ENCODE measurements around the gene STON2. TPM values are rescaled to one million over a fixed set of nuclear protein-coding genes. Genes with fewer than 3 reads are reported as not detected.

STON2 gene
- total and polyA plus RNA-seq, 2 of the 13 experiments (the other 11 are each of a cell fraction or from before 2014, with no cell fraction given), result 2.1 to 11.0 TPM

DNA sequence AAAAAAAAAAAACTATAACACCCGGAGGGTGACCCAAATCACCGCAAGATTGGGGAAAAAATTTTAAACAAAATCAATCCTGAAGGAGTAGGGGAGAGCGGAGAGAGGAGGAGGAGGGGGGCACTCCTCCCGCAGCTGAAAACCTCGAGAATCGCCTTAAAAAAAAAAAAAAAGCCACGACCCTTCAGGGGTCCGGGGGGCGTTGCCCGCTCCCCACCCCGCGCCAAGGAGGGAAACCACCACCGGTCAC is 179.6 kb downstream of the STON2 start (continued):
- no peak for TF ChIP-seq ZNF343 (CRISPR knock-in tag; IDR thresholded peaks at IDR 0.05)
- TF ChIP-seq, protein P1, sequence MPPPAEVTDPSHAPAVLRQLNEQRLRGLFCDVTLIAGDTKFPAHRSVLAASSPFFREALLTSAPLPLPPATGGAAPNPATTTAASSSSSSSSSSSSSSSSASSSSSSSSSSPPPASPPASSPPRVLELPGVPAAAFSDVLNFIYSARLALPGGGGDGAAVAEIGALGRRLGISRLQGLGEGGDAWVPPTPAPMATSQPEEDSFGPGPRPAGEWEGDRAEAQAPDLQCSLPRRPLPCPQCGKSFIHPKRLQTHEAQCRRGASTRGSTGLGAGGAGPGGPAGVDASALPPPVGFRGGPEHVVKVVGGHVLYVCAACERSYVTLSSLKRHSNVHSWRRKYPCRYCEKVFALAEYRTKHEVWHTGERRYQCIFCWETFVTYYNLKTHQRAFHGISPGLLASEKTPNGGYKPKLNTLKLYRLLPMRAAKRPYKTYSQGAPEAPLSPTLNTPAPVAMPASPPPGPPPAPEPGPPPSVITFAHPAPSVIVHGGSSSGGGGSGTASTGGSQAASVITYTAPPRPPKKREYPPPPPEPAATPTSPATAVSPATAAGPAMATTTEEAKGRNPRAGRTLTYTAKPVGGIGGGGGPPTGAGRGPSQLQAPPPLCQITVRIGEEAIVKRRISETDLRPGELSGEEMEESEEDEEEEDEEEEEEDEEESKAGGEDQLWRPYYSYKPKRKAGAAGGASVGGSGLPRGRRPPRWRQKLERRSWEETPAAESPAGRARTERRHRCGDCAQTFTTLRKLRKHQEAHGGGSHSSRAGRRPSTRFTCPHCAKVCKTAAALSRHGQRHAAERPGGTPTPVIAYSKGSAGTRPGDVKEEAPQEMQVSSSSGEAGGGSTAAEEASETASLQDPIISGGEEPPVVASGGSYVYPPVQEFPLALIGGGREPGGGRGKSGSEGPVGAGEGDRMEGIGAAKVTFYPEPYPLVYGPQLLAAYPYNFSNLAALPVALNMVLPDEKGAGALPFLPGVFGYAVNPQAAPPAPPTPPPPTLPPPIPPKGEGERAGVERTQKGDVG (CRISPR knock-in tag; IDR thresholded peaks at IDR 0.05; ENCODE audit: borderline replicate concordance), result no peak

DNA sequence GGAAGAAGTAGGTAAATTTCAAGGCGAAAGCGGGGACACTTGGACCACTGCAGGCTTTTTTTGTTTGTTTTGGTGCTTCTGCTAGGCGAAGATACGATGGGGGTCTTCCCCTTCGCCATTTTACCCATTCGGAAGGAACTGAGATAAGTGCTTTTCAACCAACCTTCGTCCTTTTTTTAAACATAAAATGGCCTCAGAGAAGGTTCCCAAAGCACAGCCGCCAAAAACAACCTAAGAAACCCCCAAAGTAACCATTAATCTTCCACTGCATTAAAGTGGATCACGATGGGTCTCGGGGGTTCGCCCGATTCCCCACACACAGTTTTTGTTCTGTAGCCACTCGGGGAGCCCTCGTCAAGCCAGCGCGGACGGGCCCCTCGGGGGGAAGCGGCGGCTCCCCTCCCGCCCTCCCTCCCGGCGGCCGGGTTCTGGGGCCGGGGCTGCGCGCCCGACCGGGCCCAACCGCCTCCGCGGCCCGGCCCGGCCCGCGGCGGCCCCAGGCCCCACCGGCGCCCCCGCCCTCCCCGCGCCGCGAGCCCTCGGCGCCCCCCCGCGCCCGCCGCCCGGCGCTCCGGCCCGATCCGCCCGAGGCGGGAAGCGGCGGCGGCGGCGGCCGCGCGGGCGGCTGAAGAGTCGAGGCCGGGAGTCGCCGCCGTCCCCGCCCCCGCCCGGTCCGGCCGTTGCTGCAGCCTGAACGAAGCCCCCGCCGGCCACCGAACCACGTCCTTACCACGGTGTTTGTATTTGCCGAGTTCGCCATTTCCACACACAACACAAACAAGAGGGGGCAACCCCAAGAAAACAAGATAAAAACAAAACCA is 180.2 kb downstream of the STON2 start:
- no peak overlapping the region for H2AFZ ChIP-seq (ENCODE audit: low read length)
- no peak for FAIRE-seq
- peak overlapping the region; percentile 100 for H3K9ac ChIP-seq (ENCODE audit: insufficient read depth, low read depth, low read length)
- H3K79me2 ChIP-seq (ENCODE audit: insufficient read depth, low read length), result peaks cover 40% of the 10 kb centered on the region
- no peaks in the 10 kb centered on the region for H4K20me1 ChIP-seq (ENCODE audit: insufficient read depth, low read length)
- no peak; the same call in 2 of the 3 replicates for ATAC-seq
- intact Hi-C loops (cut with micrococcal nuclease; ENCODE audit: unreplicated experiment), result loop anchor here (1.0 to 5.0 kb wide), 4 partner anchors 55 to 312 kb away; partner anchors contain the start of gene SEL1L
- TSS peak; percentile 99 for BruUV-seq (replicated peaks)
- no peaks in the 10 kb centered on the region for H3K9me3 ChIP-seq (ENCODE audit: low read length)
- POLR2A ChIA-PET, result interaction anchor here (0.9 to 2.2 kb wide), 19 partner anchors 9 to 314 kb away, joined by 3 to 20 read pairs (median 5); partner anchors contain the start of genes CEP128 and SEL1L
- H3K4me3 ChIP-seq (replicated peaks in 1 of 3; ENCODE audit: insufficient read depth in 1 of 3, low read depth in 2 of 3, low read length in 3 of 3), result peak overlapping the region; percentile 84 to 98 (median 86)
- peak overlapping the region; percentile 100 for H3K27ac ChIP-seq (ENCODE audit: extremely low read length, insufficient read depth, low read length)
- peak overlapping the region; percentile 80 for H3K4me2 ChIP-seq (ENCODE audit: low read depth, low read length)
- WGBS (ENCODE audit: low lambda C conversion rate), result 1% methylated on average over 23 of the region's 84 CpGs
- peaks cover 36% of the 10 kb centered on the region for H3K4me1 ChIP-seq (ENCODE audit: insufficient read depth, low read length)
- CTCF ChIA-PET (ENCODE audit: low intra/inter-chr PET ratio, low total read pairs), result no interaction called here
- peak; percentile 6 for DNase-seq (ENCODE audit: low spot score)
- in situ Hi-C loops (cut with HindIII; ENCODE audit: extremely low pct_ligation_motif_present, low pct_unique_long_range_greater_than_20kb), result no loop called here
- peaks cover 0 to 16% of the 10 kb centered on the region in 2 experiments; a peak in 3 of 5 replicates for H3K36me3 ChIP-seq (replicated peaks in 1 of 2; ENCODE audit: control insufficient read depth in 1 of 2, insufficient read depth in 2 of 2, low read length in 2 of 2)
- no peaks in the 10 kb centered on the region for H3K27me3 ChIP-seq (ENCODE audit: control insufficient read depth in 1 of 2, insufficient read depth in 2 of 2, low read length in 2 of 2)
- TF ChIP-seq ZNF773 (CRISPR knock-in tag; IDR thresholded peaks at IDR 0.05; ENCODE audit: borderline replicate concordance) (0 out of 2 replicates have a peak, but pooled peaks have one; percentile 8), NR2F2 (IDR thresholded peaks at IDR 0.05; ENCODE audit: borderline replicate concordance, low read depth) (no peak), HNRNPLL (IDR thresholded peaks at IDR 0.05; ENCODE audit: low read depth, low read length, poor library complexity, severe bottlenecking) (peak; percentile 1), RBFOX2 (IDR thresholded peaks at IDR 0.05; ENCODE audit: low read depth, low read length) (peak; percentile 72; the same call in 1 of the 2 replicates), ZNF446 (CRISPR knock-in tag; IDR thresholded peaks at IDR 0.05) (0 out of 2 replicates have a peak, but pooled peaks have one; percentile 15)
- TF ChIP-seq, protein P2, sequence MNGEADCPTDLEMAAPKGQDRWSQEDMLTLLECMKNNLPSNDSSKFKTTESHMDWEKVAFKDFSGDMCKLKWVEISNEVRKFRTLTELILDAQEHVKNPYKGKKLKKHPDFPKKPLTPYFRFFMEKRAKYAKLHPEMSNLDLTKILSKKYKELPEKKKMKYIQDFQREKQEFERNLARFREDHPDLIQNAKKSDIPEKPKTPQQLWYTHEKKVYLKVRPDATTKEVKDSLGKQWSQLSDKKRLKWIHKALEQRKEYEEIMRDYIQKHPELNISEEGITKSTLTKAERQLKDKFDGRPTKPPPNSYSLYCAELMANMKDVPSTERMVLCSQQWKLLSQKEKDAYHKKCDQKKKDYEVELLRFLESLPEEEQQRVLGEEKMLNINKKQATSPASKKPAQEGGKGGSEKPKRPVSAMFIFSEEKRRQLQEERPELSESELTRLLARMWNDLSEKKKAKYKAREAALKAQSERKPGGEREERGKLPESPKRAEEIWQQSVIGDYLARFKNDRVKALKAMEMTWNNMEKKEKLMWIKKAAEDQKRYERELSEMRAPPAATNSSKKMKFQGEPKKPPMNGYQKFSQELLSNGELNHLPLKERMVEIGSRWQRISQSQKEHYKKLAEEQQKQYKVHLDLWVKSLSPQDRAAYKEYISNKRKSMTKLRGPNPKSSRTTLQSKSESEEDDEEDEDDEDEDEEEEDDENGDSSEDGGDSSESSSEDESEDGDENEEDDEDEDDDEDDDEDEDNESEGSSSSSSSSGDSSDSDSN (CRISPR knock-in tag; IDR thresholded peaks at IDR 0.05), result 0 out of 2 replicates have a peak, but pooled peaks have one; percentile 7
- TF ChIP-seq, protein P3, sequence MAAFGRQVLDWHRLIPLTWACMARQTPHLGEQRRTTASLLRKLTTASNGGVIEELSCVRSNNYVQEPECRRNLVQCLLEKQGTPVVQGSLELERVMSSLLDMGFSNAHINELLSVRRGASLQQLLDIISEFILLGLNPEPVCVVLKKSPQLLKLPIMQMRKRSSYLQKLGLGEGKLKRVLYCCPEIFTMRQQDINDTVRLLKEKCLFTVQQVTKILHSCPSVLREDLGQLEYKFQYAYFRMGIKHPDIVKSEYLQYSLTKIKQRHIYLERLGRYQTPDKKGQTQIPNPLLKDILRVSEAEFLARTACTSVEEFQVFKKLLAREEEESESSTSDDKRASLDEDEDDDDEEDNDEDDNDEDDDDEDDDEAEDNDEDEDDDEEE (CRISPR knock-in tag; IDR thresholded peaks at IDR 0.05), result 0 out of 2 replicates have a peak, but pooled peaks have one; percentile 0
- TF ChIP-seq, protein P4, sequence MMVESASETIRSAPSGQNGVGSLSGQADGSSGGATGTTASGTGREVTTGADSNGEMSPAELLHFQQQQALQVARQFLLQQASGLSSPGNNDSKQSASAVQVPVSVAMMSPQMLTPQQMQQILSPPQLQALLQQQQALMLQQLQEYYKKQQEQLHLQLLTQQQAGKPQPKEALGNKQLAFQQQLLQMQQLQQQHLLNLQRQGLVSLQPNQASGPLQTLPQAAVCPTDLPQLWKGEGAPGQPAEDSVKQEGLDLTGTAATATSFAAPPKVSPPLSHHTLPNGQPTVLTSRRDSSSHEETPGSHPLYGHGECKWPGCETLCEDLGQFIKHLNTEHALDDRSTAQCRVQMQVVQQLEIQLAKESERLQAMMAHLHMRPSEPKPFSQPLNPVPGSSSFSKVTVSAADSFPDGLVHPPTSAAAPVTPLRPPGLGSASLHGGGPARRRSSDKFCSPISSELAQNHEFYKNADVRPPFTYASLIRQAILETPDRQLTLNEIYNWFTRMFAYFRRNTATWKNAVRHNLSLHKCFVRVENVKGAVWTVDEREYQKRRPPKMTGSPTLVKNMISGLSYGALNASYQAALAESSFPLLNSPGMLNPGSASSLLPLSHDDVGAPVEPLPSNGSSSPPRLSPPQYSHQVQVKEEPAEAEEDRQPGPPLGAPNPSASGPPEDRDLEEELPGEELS (CRISPR knock-in tag; IDR thresholded peaks at IDR 0.05), result no peak
